Esophagus (tissue), 2 donors: Measurements from ENCODE around the gene ALG12. TPM values are rescaled to one million over a fixed set of nuclear protein-coding genes. Genes with fewer than 3 reads are reported as not detected.

ENCODE experiments used
- H3K27ac ChIP-seq, 2 donors: one replicate each; pipeline ENCODE4 v1.5.1; 2013; ENCODE audit warnings: low read depth in 2 of 2, mild to moderate bottlenecking in 2 of 2, inconsistent platforms in 1 of 2, low read length in 1 of 2, moderate library complexity in 1 of 2
- H3K27me3 ChIP-seq, 2 donors: one replicate each; pipeline ENCODE4 v1.6.1; 2013; ENCODE audit warnings: low read length in 2 of 2, control low read depth in 1 of 2, mild to moderate bottlenecking in 1 of 2; ENCODE audit not compliant: insufficient read depth in 2 of 2, control insufficient read depth in 1 of 2
- H3K36me3 ChIP-seq, 2 donors: one replicate each; pipeline ENCODE4 v1.6.1; 2013; ENCODE audit warnings: low read length in 1 of 2; ENCODE audit not compliant: control insufficient read depth in 2 of 2, insufficient read depth in 2 of 2
- H3K4me1 ChIP-seq, 2 donors: one replicate each; pipeline ENCODE4 v1.6.1; 2013; ENCODE audit warnings: low read length in 1 of 2; ENCODE audit not compliant: control insufficient read depth in 2 of 2, insufficient read depth in 2 of 2
- H3K4me3 ChIP-seq, 2 donors: one replicate each; pipeline ENCODE4 v1.5.1; 2013; ENCODE audit warnings: low read length in 2 of 2, mild to moderate bottlenecking in 2 of 2, low read depth in 1 of 2, moderate library complexity in 1 of 2
- H3K9me3 ChIP-seq, 2 donors: one replicate each; pipeline ENCODE4 v1.6.1; 2013; ENCODE audit warnings: mild to moderate bottlenecking in 2 of 2, low read depth in 1 of 2, low read length in 1 of 2, moderate library complexity in 1 of 2; ENCODE audit not compliant: control insufficient read depth in 2 of 2, insufficient read depth in 1 of 2
- WGBS, 2 donors: extraction: QIAGEN DNeasy Blood & Tissue Kit; methylation state at CpG; one replicate each; pipeline ENCODE4 v1.1.7; 2013; 5-methylcytosine and 5-hydroxymethylcytosine counted together
- polyA plus RNA-seq, 2 donors: library from polyadenylated mRNA; stranded (reverse); fragments of 200-250 nt; gene quantifications; one replicate each; pipeline ENCODE4 v1.2.3, GENCODE V29; 2013
- donor health status: healthy with polysubstance abuse.
- donor health status: Bipolar disorder and iron deficiency.

Gene ALG12
- polyA plus RNA-seq, 2 donors: 8.6 TPM

GRCh38 chr22:49937758-49938564 is 19.7 kb upstream of the ALG12 start:
- no peaks in the 10 kb centered on the region for H3K36me3 ChIP-seq
- 80 to 83% methylated on average over 27 of the region's 27 CpGs for WGBS, 2 donors
- H3K4me1 ChIP-seq: peaks cover 5 to 15% of the 10 kb centered on the region in 2 donors
- no peak overlapping the region for H3K4me3 ChIP-seq
- H3K9me3 ChIP-seq: no peaks in the 10 kb centered on the region
- peak overlapping the region; percentile 54 to 83 for H3K27ac ChIP-seq
- no peaks in the 10 kb centered on the region for H3K27me3 ChIP-seq

GRCh38 chr22:49936973-49937757 is 18.9 kb upstream of the ALG12 start:
- 55 to 61% methylated on average over 21 of the region's 21 CpGs for WGBS, 2 donors
- Histone ChIP-seq H3K27ac (peak overlapping the region; percentile 70 to 83), H3K27me3 (no peaks in the 10 kb centered on the region), H3K9me3 (no peaks in the 10 kb centered on the region), H3K4me3 (no peak overlapping the region), H3K36me3 (no peaks in the 10 kb centered on the region), H3K4me1 (peaks cover 5 to 15% of the 10 kb centered on the region in 2 donors)

- H3K4me1 ChIP-seq: peaks cover 5 to 15% of the 10 kb centered on the region in 2 donors
- H3K9me3 ChIP-seq: no peaks in the 10 kb centered on the region
- WGBS, 2 donors: 4 to 7% methylated on average over 38 to 52 of the region's 52 CpGs
Observed at GRCh38 chr22:49936018-49936972, 18.1 kb upstream of the ALG12 start.

GRCh38 chr22:49935561-49935960 is 17.3 kb upstream of the ALG12 start:
- Histone ChIP-seq H3K9me3 (no peaks in the 10 kb centered on the region), H3K4me3 (peak overlapping the region in 1 of 2 donors; percentile 17), H3K27ac (peak overlapping the region; percentile 70 to 83), H3K4me1 (peaks cover 5 to 18% of the 10 kb centered on the region in 2 donors), H3K27me3 (no peaks in the 10 kb centered on the region), H3K36me3 (no peaks in the 10 kb centered on the region)
- WGBS, 2 donors: 4 to 7% methylated on average over 6 to 13 of the region's 16 CpGs

More at GRCh38 chr22:49936018-49936972, 18.1 kb upstream of the ALG12 start:
- peak overlapping the region; percentile 70 to 83 for H3K27ac ChIP-seq
- no peaks in the 10 kb centered on the region for H3K27me3 ChIP-seq
- peak overlapping the region; percentile 10 to 17 for H3K4me3 ChIP-seq
- no peaks in the 10 kb centered on the region for H3K36me3 ChIP-seq

GRCh38 chr22:49934891-49935557 is 16.8 kb upstream of the ALG12 start:
- no peaks in the 10 kb centered on the region for H3K27me3 ChIP-seq
- no peaks in the 10 kb centered on the region for H3K36me3 ChIP-seq
- peaks cover 5 to 22% of the 10 kb centered on the region in 2 donors for H3K4me1 ChIP-seq
- no peaks in the 10 kb centered on the region for H3K9me3 ChIP-seq
- peak overlapping the region; percentile 83 to 88 for H3K27ac ChIP-seq
- WGBS, 2 donors: 8 to 13% methylated on average over 31 to 56 of the region's 56 CpGs
- H3K4me3 ChIP-seq: peak overlapping the region; percentile 2 to 24

- Histone ChIP-seq H3K27me3 (no peaks in the 10 kb centered on the region), H3K4me1 (peaks cover 5 to 22% of the 10 kb centered on the region in 2 donors), H3K4me3 (peak overlapping the region; percentile 2 to 24), H3K27ac (peak overlapping the region; percentile 83 to 88), H3K9me3 (no peaks in the 10 kb centered on the region), H3K36me3 (no peaks in the 10 kb centered on the region)
- 53 to 54% methylated on average over 24 of the region's 24 CpGs for WGBS, 2 donors
Observed at GRCh38 chr22:49934160-49934890, 16.1 kb upstream of the ALG12 start.

GRCh38 chr22:49933236-49934159 is 15.3 kb upstream of the ALG12 start:
- peak overlapping the region; percentile 83 to 88 for H3K27ac ChIP-seq
- no peaks in the 10 kb centered on the region for H3K9me3 ChIP-seq
- no peak overlapping the region for H3K4me3 ChIP-seq
- H3K27me3 ChIP-seq: no peaks in the 10 kb centered on the region
- WGBS, 2 donors: 77 to 80% methylated on average over 27 of the region's 27 CpGs
- peaks cover 5 to 22% of the 10 kb centered on the region in 2 donors for H3K4me1 ChIP-seq
- H3K36me3 ChIP-seq: no peaks in the 10 kb centered on the region
